ENCODE results near the gene MYO10. TPM values are rescaled to one million over a fixed set of nuclear protein-coding genes. Genes with fewer than 3 reads are reported as not detected.

MYO10 gene
- total RNA-seq, 1 experiment from 2014 or later = 71.9 TPM

DNA sequence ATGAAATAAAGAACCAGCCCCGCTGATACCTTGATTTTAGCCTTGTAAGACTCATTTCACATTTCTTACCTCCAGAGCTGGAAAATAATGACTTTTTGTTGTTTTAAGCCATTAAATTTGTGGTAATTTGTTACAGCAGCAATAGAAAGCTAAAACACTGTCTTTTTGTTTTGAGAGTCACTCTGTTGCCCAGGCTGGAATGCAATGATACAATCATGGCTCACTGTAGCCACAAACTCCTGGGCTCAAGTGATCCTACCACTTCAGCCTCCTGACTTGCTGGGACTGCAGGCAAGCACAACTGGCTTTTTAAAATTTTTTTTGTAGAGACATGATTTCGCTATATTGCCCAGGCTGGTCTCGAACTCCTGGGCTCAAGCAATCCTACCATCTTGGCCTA, 34.7 kb upstream of the MYO10 start:
- Histone ChIP-seq H3K27ac (ENCODE audit: low read length) (no peak overlapping the region), H3K9me3 (ENCODE audit: control insufficient read depth, insufficient read depth, low read depth, low read length) (no peaks in the 10 kb centered on the region), H3K27me3 (ENCODE audit: control insufficient read depth, insufficient read depth, low read length) (no peaks in the 10 kb centered on the region), H3K4me1 (ENCODE audit: control insufficient read depth, insufficient read depth, low read length) (no peaks in the 10 kb centered on the region), H3K4me3 (ENCODE audit: low read depth in 2 of 2, low read length in 2 of 2) (no peak overlapping the region), H3K36me3 (ENCODE audit: control insufficient read depth, insufficient read depth, low read length) (no peaks in the 10 kb centered on the region)
- CTCF ChIA-PET = no interaction called here
- BruUV-seq (replicated peaks) = no TSS peak
- TF ChIP-seq, protein P1, sequence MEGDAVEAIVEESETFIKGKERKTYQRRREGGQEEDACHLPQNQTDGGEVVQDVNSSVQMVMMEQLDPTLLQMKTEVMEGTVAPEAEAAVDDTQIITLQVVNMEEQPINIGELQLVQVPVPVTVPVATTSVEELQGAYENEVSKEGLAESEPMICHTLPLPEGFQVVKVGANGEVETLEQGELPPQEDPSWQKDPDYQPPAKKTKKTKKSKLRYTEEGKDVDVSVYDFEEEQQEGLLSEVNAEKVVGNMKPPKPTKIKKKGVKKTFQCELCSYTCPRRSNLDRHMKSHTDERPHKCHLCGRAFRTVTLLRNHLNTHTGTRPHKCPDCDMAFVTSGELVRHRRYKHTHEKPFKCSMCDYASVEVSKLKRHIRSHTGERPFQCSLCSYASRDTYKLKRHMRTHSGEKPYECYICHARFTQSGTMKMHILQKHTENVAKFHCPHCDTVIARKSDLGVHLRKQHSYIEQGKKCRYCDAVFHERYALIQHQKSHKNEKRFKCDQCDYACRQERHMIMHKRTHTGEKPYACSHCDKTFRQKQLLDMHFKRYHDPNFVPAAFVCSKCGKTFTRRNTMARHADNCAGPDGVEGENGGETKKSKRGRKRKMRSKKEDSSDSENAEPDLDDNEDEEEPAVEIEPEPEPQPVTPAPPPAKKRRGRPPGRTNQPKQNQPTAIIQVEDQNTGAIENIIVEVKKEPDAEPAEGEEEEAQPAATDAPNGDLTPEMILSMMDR (IDR thresholded peaks at IDR 0.05) = no peak
- TF ChIP-seq, protein P2, sequence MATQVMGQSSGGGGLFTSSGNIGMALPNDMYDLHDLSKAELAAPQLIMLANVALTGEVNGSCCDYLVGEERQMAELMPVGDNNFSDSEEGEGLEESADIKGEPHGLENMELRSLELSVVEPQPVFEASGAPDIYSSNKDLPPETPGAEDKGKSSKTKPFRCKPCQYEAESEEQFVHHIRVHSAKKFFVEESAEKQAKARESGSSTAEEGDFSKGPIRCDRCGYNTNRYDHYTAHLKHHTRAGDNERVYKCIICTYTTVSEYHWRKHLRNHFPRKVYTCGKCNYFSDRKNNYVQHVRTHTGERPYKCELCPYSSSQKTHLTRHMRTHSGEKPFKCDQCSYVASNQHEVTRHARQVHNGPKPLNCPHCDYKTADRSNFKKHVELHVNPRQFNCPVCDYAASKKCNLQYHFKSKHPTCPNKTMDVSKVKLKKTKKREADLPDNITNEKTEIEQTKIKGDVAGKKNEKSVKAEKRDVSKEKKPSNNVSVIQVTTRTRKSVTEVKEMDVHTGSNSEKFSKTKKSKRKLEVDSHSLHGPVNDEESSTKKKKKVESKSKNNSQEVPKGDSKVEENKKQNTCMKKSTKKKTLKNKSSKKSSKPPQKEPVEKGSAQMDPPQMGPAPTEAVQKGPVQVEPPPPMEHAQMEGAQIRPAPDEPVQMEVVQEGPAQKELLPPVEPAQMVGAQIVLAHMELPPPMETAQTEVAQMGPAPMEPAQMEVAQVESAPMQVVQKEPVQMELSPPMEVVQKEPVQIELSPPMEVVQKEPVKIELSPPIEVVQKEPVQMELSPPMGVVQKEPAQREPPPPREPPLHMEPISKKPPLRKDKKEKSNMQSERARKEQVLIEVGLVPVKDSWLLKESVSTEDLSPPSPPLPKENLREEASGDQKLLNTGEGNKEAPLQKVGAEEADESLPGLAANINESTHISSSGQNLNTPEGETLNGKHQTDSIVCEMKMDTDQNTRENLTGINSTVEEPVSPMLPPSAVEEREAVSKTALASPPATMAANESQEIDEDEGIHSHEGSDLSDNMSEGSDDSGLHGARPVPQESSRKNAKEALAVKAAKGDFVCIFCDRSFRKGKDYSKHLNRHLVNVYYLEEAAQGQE (IDR thresholded peaks at IDR 0.05; ENCODE audit: insufficient read depth in 1 of 2, low read depth in 2 of 2, low read length in 1 of 2) = no peak
- TF ChIP-seq SIN3A (IDR thresholded peaks at IDR 0.05; ENCODE audit: borderline replicate concordance, insufficient read depth, low read depth, low read length) (no peak), POLR2AphosphoS5 (IDR thresholded peaks at IDR 0.05; ENCODE audit: low read depth, low read length) (no peak), TCF7L2 (IDR thresholded peaks at IDR 0.05; ENCODE audit: low read depth, low read length) (no peak)
- POLR2A ChIA-PET = no interaction called here
- ATAC-seq (no peak), DNase-seq (ENCODE audit: low read depth, low spot score) (no peak)
- in situ Hi-C loops (cut with HindIII; ENCODE audit: low pct_unique_long_range_greater_than_20kb, low sequenced_read_pairs) = no loop called here
- intact Hi-C loops (cut with micrococcal nuclease; ENCODE audit: unreplicated experiment) = no loop called here

DNA sequence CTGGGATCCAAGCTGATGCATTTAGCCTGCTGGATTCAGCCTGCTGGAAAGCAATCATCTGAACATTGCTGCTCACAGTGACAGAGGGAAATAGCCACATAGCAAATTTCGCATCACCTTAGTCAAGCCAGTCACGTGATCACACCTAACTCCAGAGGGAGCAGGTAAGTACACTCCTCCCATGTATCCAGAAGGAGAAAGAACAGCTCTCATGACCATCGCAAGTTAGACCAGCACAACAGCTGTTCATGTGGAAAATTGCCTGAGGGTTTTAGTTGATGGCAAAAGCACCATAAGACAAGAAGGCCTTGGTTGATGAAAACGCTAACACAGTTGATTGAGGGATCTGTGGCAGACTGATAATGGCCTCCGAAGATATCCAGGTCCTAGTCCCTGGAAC, 34.2 kb upstream of the MYO10 start:
- Histone ChIP-seq H3K4me1 (ENCODE audit: control insufficient read depth, insufficient read depth, low read length) (no peaks in the 10 kb centered on the region), H3K27me3 (ENCODE audit: control insufficient read depth, insufficient read depth, low read length) (no peaks in the 10 kb centered on the region), H3K27ac (ENCODE audit: low read length) (no peak overlapping the region), H3K4me3 (ENCODE audit: low read depth in 2 of 2, low read length in 2 of 2) (no peak overlapping the region), H3K9me3 (ENCODE audit: control insufficient read depth, insufficient read depth, low read depth, low read length) (no peaks in the 10 kb centered on the region), H3K36me3 (ENCODE audit: control insufficient read depth, insufficient read depth, low read length) (no peaks in the 10 kb centered on the region)
- TF ChIP-seq, protein P2 (IDR thresholded peaks at IDR 0.05; ENCODE audit: insufficient read depth in 1 of 2, low read depth in 2 of 2, low read length in 1 of 2) = no peak
- no peak for TF ChIP-seq SIN3A (IDR thresholded peaks at IDR 0.05; ENCODE audit: borderline replicate concordance, insufficient read depth, low read depth, low read length)
- no peak for TF ChIP-seq POLR2AphosphoS5 (IDR thresholded peaks at IDR 0.05; ENCODE audit: low read depth, low read length)
- TF ChIP-seq TCF7L2 (IDR thresholded peaks at IDR 0.05; ENCODE audit: low read depth, low read length) = no peak
- TF ChIP-seq, protein P1 (IDR thresholded peaks at IDR 0.05) = no peak
- ATAC-seq (no peak), DNase-seq (ENCODE audit: low read depth, low spot score) (no peak)
- POLR2A ChIA-PET = no interaction called here
- in situ Hi-C loops (cut with HindIII; ENCODE audit: low pct_unique_long_range_greater_than_20kb, low sequenced_read_pairs) = no loop called here
- intact Hi-C loops (cut with micrococcal nuclease; ENCODE audit: unreplicated experiment) = no loop called here
- no TSS peak for BruUV-seq (replicated peaks)
- CTCF ChIA-PET = no interaction called here

Measured in Panc1 (cell line).